ENCODE measurements around the gene BMERB1. TPM values are rescaled to one million over a fixed set of nuclear protein-coding genes. Genes with fewer than 3 reads are reported as not detected.
"Not testable (repeated sequence)": the region's sequence is repeated elsewhere in the genome, so short reads cannot be mapped to it uniquely, and the experiment has no call there.

The BMERB1 gene
- total RNA-seq, 1 donor from 2014 or later: 16.1 TPM

DNA sequence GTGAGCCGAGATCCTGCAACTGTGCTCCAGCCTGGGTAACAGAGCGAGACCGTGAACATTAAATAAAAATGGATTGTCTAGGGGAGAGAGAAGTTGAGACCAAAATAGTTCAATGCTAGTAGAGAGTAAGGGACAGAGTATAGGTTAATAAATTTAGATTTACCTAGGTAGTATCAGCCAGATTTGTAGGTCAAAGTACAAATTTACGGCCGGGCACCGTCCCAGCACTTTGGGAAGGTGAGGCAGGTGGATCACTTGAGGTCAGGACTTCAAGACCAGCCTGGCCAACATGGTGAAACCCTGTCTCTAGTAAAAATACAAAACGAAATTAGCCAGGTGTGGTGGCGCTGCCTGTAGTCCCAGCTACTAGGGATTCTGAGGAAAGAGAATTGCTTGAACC, 12.2 kb upstream of the BMERB1 start:
- no peaks in the 10 kb centered on the region for H3K9me3 ChIP-seq
- H3K4me1 ChIP-seq: no peaks in the 10 kb centered on the region
- intact Hi-C loops (cut with DNase I): no loop called here
- H3K27ac ChIP-seq: no peak overlapping the region
- no peak for ATAC-seq
- H3K4me3 ChIP-seq: no peak overlapping the region
- H3K36me3 ChIP-seq: no peaks in the 10 kb centered on the region
- H3K27me3 ChIP-seq (ENCODE audit: low read depth): no peaks in the 10 kb centered on the region
- TF ChIP-seq, protein P1, sequence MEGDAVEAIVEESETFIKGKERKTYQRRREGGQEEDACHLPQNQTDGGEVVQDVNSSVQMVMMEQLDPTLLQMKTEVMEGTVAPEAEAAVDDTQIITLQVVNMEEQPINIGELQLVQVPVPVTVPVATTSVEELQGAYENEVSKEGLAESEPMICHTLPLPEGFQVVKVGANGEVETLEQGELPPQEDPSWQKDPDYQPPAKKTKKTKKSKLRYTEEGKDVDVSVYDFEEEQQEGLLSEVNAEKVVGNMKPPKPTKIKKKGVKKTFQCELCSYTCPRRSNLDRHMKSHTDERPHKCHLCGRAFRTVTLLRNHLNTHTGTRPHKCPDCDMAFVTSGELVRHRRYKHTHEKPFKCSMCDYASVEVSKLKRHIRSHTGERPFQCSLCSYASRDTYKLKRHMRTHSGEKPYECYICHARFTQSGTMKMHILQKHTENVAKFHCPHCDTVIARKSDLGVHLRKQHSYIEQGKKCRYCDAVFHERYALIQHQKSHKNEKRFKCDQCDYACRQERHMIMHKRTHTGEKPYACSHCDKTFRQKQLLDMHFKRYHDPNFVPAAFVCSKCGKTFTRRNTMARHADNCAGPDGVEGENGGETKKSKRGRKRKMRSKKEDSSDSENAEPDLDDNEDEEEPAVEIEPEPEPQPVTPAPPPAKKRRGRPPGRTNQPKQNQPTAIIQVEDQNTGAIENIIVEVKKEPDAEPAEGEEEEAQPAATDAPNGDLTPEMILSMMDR (IDR thresholded peaks at IDR 0.05): no peak
- DNase-seq: no peak

DNA sequence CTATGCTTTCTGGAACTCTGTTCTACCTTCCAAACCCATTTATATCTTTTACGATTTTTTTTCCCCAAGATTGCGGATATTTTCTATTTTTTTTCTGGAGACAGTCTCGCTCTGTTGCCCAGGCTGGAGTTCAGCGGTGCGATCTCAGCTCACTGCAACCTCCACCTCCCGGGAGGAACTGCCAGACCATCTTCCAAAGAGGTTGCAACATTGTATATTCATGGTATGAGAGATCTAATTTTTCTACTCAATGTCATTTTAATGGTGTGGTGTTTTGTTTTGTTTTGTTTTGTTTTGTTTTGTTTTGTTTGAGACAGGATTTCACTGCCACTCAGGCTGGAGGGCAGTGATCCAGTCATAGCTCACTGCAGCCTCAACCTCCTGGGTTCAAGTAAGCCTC, 8.5 kb upstream of the BMERB1 start:
- TF ChIP-seq, protein P1 (IDR thresholded peaks at IDR 0.05): no peak
- H3K27me3 ChIP-seq (ENCODE audit: low read depth): no peaks in the 10 kb centered on the region
- no peaks in the 10 kb centered on the region for H3K9me3 ChIP-seq
- H3K36me3 ChIP-seq: no peaks in the 10 kb centered on the region
- intact Hi-C loops (cut with DNase I): no loop called here
- peaks cover 7% of the 10 kb centered on the region for H3K4me1 ChIP-seq
- no peak for ATAC-seq
- DNase-seq: no peak
- H3K4me3 ChIP-seq: no peak overlapping the region
- H3K27ac ChIP-seq: no peak overlapping the region

DNA sequence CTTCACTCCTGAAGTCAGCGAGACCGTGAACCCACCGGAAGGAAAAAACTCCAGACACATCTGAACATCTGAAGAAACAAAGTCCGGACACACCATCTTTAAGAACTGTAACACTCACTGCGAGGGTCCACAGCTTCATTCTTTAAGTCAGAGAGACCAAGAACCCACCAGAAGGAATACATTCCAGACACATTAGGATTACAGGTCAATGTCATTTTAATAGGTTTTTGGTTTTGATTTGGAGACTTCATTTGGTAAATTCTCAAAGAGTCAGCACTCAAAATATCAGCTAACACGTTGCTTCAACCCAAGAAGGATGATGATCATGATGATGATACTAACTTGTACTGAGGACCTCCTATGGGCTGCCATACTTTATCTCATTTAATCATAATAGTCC, 7.6 kb upstream of the BMERB1 start:
- no peak overlapping the region for H3K4me3 ChIP-seq
- H3K36me3 ChIP-seq: no peaks in the 10 kb centered on the region
- no peaks in the 10 kb centered on the region for H3K27me3 ChIP-seq (ENCODE audit: low read depth)
- TF ChIP-seq, protein P1 (IDR thresholded peaks at IDR 0.05): no peak
- H3K27ac ChIP-seq: no peak overlapping the region
- DNase-seq: no peak
- no peak for ATAC-seq
- intact Hi-C loops (cut with DNase I): no loop called here
- peaks cover 7% of the 10 kb centered on the region for H3K4me1 ChIP-seq
- H3K9me3 ChIP-seq: no peaks in the 10 kb centered on the region

DNA sequence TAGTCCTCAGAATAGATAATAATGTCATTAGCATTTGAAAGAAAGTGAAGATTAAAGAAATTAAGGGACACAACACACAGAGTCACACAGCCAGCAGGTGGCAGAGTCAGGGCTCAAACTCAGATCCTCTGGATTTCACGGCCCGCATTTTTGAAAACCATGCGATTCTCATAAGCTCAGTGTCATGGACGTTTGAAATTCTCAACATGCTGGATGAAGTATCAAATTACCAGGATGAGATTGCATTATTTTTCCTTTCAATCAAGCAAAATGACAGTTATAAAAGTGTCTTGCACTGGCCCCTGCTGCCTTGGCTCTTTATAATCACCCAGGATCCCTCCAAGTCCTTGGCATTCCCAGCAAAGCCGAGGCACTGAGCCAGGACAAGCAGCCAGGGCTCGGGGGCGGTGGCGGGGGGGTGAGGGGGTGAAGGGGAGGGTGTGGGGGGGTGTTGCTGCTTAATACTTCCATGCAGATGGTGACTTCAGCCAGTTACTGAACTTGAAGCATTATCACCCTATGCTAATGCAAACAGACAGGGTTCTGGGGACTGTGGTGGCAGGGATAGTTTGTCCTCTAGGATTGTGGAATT, 6.6 kb upstream of the BMERB1 start:
- Histone ChIP-seq H3K27me3 (ENCODE audit: low read depth) (no peaks in the 10 kb centered on the region), H3K9me3 (no peaks in the 10 kb centered on the region), H3K36me3 (no peaks in the 10 kb centered on the region), H3K4me3 (no peak overlapping the region), H3K27ac (no peak overlapping the region), H3K4me1 (peaks cover 7% of the 10 kb centered on the region)
- TF ChIP-seq, protein P1 (IDR thresholded peaks at IDR 0.05): peak; percentile 70
- ATAC-seq (peak; percentile 76), DNase-seq (peak; percentile 59)
- intact Hi-C loops (cut with DNase I): no loop called here

DNA sequence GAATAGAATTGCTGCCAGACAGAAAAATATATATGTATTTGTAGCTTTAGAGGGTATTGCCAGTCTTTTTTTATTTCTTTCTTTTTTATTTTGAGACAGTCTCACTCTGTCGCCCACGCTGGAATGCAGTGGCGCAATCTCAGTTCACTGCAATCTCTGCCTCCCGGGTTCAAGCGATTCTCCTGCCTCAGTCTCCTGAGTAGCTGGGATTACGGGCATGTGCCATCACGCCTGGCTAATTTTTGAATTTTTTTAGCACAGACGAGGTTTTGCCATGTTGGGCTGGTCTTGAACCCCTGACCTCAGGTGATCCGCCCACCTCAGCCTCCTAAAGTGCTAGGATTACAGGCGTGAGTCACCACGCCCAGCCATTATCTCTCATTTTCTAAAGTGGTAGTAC, 3.5 kb upstream of the BMERB1 start:
- H3K4me1 ChIP-seq, ATAC-seq: not testable (repeated sequence)

DNA sequence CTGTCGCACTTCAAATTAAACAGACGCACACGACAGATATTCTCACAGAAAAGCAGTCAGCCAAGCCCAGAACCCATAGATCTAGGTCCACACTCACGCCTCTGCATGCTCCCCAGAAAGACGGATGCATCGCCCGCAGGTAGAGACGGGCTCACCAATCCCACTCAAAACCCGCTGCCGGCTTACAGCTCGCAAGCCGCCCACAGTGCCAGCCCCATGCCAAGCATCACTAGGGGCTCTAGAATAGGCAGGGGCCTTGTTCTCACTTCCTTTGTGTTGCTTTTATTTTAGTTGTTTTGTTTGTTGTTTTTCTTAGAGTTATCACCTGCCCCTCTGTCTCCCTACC, 336 bp upstream of the BMERB1 start:
- Histone ChIP-seq H3K36me3 (no peaks in the 10 kb centered on the region), H3K9me3 (no peaks in the 10 kb centered on the region), H3K27me3 (ENCODE audit: low read depth) (peaks cover 12% of the 10 kb centered on the region), H3K4me3 (peak overlapping the region; percentile 69), H3K27ac (no peak overlapping the region), H3K4me1 (no peaks in the 10 kb centered on the region)
- ATAC-seq (peak in 1 of 2 donors; percentile 16), DNase-seq (no peak)
- intact Hi-C loops (cut with DNase I): no loop called here
- TF ChIP-seq, protein P1 (IDR thresholded peaks at IDR 0.05): no peak

More for the DNA sequence above, 3.5 kb upstream of the BMERB1 start:
- H3K36me3 ChIP-seq; intact Hi-C loops (cut with DNase I); H3K27ac ChIP-seq; H3K9me3 ChIP-seq; DNase-seq; H3K4me3 ChIP-seq: not testable (repeated sequence)
- peaks cover 12% of the 10 kb centered on the region for H3K27me3 ChIP-seq (ENCODE audit: low read depth)

Measured in lower lobe of right lung (tissue), 2 donors.